B cell (primary cell): ENCODE data around the gene TIGD7.

Source experiments
- EZH2 ChIP-seq: IDR thresholded peaks from 2 replicates; pipeline ENCODE4 v1.6.1; 2012; ENCODE audit warnings: borderline replicate concordance, low read depth, mild to moderate bottlenecking, moderate library complexity, low read length; ENCODE audit not compliant: insufficient read depth, poor library complexity, severe bottlenecking
- TF ChIP-seq, protein P1 (sequence below): fragments of 200-600 bp; IDR thresholded peaks from one replicate; pipeline ENCODE4 v1.8.0; 2022; ENCODE audit warnings: antibody characterized with exemption, mild to moderate bottlenecking

DNA sequence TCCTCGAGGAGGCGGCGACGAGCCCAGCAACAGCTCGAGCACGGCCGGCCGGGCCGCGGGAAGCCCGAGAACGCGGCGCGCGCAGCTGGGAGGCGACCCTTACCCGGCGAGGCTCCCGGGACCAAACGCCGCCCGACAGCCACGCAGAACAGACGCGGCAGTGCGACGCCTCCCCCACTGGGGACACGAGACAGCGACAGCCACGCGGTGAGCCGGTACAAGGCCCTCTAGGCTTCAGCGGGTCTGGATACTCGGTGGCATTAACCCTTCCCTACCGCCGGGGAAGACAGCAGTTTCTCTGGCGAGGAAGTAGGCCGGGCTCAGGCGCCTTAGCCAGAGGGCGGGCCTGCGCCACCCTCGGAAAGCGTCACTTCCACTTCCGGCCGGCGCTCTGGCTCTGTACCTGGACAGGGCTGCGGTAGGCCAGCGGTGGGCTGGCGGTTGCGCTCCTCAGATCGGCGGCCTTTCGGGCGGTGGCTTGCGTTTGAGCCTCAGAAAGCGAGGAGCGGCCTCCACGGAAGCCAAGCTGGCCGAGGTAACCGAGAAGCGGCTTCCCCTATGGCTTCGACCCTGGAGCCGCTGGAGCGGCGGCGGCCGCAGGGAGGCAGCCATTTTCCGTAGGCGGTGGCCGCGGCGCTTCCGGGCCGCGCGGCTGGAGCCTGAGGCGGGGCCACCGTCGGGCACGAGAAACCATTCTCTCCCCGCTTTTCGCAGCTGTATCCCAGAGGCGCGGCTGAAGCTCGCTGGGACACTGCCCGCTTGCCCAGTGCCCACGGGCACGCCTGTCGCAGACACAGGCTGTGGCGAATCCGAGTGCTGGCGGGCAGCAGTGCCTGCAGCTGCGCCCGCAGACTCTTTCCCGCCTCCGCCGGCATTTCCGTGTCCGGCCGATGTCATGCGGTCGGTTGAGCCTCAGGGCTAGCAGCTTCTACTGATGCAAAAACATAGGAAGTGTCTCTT, at the start of gene TIGD7, which contains the start of gene ZNF75A:
- TF ChIP-seq, protein P1, sequence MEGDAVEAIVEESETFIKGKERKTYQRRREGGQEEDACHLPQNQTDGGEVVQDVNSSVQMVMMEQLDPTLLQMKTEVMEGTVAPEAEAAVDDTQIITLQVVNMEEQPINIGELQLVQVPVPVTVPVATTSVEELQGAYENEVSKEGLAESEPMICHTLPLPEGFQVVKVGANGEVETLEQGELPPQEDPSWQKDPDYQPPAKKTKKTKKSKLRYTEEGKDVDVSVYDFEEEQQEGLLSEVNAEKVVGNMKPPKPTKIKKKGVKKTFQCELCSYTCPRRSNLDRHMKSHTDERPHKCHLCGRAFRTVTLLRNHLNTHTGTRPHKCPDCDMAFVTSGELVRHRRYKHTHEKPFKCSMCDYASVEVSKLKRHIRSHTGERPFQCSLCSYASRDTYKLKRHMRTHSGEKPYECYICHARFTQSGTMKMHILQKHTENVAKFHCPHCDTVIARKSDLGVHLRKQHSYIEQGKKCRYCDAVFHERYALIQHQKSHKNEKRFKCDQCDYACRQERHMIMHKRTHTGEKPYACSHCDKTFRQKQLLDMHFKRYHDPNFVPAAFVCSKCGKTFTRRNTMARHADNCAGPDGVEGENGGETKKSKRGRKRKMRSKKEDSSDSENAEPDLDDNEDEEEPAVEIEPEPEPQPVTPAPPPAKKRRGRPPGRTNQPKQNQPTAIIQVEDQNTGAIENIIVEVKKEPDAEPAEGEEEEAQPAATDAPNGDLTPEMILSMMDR, result no peak
- no peak for TF ChIP-seq EZH2
